ENCODE results near the gene SCYL2.

DNA sequence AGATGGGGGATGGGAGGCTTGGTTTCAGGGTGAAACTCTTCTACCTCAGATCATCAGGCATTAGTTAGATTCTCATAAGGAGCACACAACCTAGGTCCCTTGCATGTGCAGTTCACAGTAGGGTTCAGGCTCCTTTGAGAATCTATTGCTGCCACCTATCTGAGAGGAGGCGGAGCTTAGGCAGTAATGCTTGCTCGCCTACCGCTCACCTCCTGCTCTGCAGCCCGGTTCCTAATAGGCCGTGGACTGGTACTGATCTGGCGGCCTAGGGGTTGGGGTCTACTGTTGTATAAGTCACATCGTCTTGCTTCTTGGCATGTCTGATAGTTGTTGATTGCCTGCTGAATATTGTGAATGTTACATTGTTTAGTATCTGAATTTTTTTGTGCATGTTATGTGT is 12.2 kb downstream of the SCYL2 start:
- TF ChIP-seq POLR2A (IDR thresholded peaks at IDR 0.05; ENCODE audit: low read depth, low read length) (no peak), POLR2AphosphoS5 (IDR thresholded peaks at IDR 0.05; ENCODE audit: low read depth, low read length) (no peak), TAF1 (IDR thresholded peaks at IDR 0.05; ENCODE audit: borderline replicate concordance, low read depth, low read length) (no peak)
